Fibroblast of lung (primary cell): ENCODE measurements around the gene RASGEF1C.

Experiments used
- EZH2 ChIP-seq: IDR thresholded peaks from 2 replicates; pipeline ENCODE4 v1.5.1; 2012; ENCODE audit warnings: low read length, control low read depth, mild to moderate bottlenecking; ENCODE audit errors: missing control alignments
- TF ChIP-seq, protein P1 (sequence below), 2 donors: IDR thresholded peaks in 1 of 2; conservative IDR thresholded peaks in 1 of 2; 1 replicate in 1 of 2; 2 replicates in 1 of 2; pipeline ENCODE4 v1.5.1; 2011 to 2012; ENCODE audit warnings: low read length in 2 of 2, control low read depth in 1 of 2, inconsistent platforms in 1 of 2, low read depth in 1 of 2, mild to moderate bottlenecking in 1 of 2

DNA sequence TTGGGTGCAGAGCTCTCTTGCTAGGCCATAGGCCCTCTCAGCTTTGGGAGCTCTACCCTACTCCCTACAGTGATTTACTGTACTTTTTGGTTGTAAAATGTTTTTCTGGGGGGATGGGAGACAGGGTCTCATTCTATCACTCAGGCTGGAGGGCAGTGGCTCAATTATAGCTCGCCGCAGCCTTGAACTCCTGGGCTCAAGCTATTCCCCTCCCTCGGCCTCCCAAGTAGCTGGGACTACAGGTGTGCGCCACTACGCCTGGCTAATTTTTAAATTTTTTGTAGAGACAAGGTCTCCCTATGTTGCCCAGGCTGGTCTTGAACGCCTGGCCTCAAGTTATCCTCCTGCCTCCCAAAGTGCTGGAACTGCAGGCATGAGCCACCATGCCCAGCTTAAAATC, 115.8 kb downstream of the RASGEF1C start:
- TF ChIP-seq, protein P1, sequence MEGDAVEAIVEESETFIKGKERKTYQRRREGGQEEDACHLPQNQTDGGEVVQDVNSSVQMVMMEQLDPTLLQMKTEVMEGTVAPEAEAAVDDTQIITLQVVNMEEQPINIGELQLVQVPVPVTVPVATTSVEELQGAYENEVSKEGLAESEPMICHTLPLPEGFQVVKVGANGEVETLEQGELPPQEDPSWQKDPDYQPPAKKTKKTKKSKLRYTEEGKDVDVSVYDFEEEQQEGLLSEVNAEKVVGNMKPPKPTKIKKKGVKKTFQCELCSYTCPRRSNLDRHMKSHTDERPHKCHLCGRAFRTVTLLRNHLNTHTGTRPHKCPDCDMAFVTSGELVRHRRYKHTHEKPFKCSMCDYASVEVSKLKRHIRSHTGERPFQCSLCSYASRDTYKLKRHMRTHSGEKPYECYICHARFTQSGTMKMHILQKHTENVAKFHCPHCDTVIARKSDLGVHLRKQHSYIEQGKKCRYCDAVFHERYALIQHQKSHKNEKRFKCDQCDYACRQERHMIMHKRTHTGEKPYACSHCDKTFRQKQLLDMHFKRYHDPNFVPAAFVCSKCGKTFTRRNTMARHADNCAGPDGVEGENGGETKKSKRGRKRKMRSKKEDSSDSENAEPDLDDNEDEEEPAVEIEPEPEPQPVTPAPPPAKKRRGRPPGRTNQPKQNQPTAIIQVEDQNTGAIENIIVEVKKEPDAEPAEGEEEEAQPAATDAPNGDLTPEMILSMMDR (conservative IDR thresholded peaks at IDR 0.05 in 1 of 2, IDR thresholded peaks at IDR 0.05 in 1 of 2; ENCODE audit: low read depth in 1 of 2, low read length in 2 of 2), result no peak
- no peak for TF ChIP-seq EZH2
